Measurements from ENCODE around the gene ADORA1.

DNA sequence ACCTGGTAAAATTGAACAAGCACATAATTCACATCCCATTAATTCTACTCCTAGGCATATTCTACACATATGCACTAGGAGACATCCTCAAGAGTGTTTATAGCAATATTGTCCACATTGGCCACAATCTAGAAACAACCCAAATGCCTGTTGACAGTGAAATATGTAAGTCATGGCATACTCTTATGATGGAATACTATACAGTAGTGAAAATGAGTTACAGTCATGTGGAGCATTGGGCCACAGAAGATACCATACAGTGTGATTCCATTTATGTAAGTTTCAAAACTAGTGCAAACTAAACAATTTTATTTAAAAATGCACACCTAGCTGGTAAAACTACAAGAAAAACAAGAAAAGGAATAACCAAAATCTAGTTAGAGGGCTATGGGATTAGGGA lies 82.8 kb downstream of the ADORA1 start:
- no peak for TF ChIP-seq ZNF777 (CRISPR knock-in tag; IDR thresholded peaks at IDR 0.05)
- TF ChIP-seq HNF4G (IDR thresholded peaks at IDR 0.05; ENCODE audit: borderline replicate concordance, low read depth, low read length) = no peak
- no peak for TF ChIP-seq HNF4G (CRISPR knock-in tag; IDR thresholded peaks at IDR 0.05; ENCODE audit: borderline replicate concordance, low read depth)
- TF ChIP-seq, protein P1, sequence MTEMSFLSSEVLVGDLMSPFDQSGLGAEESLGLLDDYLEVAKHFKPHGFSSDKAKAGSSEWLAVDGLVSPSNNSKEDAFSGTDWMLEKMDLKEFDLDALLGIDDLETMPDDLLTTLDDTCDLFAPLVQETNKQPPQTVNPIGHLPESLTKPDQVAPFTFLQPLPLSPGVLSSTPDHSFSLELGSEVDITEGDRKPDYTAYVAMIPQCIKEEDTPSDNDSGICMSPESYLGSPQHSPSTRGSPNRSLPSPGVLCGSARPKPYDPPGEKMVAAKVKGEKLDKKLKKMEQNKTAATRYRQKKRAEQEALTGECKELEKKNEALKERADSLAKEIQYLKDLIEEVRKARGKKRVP (CRISPR knock-in tag; IDR thresholded peaks at IDR 0.05) = no peak
- no peak for TF ChIP-seq NONO (IDR thresholded peaks at IDR 0.05)
- TF ChIP-seq NONO (CRISPR knock-in tag; conservative IDR thresholded peaks at IDR 0.05) = no peak
- no peak for TF ChIP-seq JUNB (CRISPR knock-in tag; IDR thresholded peaks at IDR 0.05; ENCODE audit: borderline replicate concordance)
- TF ChIP-seq RFX5 (IDR thresholded peaks at IDR 0.05; ENCODE audit: low read depth, low read length) = no peak
- TF ChIP-seq, protein P2, sequence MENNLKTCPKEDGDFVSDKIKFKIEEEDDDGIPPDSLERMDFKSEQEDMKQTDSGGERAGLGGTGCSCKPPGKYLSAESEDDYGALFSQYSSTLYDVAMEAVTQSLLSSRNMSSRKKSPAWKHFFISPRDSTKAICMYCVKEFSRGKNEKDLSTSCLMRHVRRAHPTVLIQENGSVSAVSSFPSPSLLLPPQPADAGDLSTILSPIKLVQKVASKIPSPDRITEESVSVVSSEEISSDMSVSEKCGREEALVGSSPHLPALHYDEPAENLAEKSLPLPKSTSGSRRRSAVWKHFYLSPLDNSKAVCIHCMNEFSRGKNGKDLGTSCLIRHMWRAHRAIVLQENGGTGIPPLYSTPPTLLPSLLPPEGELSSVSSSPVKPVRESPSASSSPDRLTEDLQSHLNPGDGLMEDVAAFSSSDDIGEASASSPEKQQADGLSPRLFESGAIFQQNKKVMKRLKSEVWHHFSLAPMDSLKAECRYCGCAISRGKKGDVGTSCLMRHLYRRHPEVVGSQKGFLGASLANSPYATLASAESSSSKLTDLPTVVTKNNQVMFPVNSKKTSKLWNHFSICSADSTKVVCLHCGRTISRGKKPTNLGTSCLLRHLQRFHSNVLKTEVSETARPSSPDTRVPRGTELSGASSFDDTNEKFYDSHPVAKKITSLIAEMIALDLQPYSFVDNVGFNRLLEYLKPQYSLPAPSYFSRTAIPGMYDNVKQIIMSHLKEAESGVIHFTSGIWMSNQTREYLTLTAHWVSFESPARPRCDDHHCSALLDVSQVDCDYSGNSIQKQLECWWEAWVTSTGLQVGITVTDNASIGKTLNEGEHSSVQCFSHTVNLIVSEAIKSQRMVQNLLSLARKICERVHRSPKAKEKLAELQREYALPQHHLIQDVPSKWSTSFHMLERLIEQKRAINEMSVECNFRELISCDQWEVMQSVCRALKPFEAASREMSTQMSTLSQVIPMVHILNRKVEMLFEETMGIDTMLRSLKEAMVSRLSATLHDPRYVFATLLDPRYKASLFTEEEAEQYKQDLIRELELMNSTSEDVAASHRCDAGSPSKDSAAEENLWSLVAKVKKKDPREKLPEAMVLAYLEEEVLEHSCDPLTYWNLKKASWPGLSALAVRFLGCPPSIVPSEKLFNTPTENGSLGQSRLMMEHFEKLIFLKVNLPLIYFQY (CRISPR knock-in tag; IDR thresholded peaks at IDR 0.05; ENCODE audit: borderline replicate concordance) = no peak
- TF ChIP-seq ZFP36 (IDR thresholded peaks at IDR 0.05; ENCODE audit: borderline replicate concordance, low read depth, low read length, partially characterized antibody) = no peak

All from HepG2 (cell line).